HG02973 (cell line): Measurements from ENCODE around the gene EVC2.

ENCODE experiments used
- ATAC-seq: cut with Tn5 transposase; IDR thresholded peaks from one replicate; pipeline ENCODE4 v1.9.1; 2021; ENCODE audit warnings: moderate library complexity; ENCODE audit not compliant: unreplicated experiment

The EVC2 gene

DNA sequence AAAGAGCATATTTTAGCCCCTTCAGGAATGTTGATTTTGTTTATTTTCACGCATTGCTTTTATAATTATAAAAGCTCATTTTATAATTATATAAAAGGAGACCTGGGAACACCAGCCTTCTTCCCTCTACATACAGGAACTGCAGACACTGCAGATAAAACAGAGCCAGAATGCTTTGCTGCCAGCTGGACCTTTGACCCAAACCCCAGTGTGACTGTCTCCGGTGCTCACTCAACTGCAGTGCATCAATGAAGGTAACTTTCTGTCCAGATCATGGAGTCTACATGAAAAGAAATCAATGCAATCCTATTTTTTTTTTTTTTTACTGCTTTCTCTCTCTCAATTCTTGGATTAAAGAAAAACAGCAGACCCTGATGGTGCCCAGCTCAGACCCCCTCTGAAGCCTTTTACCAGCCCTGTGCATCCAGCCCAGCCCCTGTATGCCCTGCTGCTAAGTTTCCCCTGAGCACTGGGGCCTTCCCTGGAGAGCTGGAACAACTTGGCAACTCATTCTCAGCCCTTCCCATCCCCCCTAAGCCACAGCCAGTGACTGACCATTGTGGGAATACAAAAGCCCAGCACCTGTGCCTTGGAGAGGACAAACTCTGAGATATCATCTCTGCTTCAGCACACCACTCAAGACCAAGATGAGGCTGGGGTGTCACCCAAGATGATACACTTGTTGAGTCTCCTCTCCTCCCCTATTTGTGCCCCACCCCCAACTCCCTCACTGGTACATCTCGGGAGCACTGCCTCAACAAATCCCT is 182.1 kb downstream of the EVC2 start:
- ATAC-seq: no peak

- no peak for ATAC-seq
Measured at GRCh38 chr4:5524446-5525299, 183.7 kb downstream of the EVC2 start.

- no peak for ATAC-seq
Measured at GRCh38 chr4:5517372-5517771, 191.0 kb downstream of the EVC2 start.

DNA sequence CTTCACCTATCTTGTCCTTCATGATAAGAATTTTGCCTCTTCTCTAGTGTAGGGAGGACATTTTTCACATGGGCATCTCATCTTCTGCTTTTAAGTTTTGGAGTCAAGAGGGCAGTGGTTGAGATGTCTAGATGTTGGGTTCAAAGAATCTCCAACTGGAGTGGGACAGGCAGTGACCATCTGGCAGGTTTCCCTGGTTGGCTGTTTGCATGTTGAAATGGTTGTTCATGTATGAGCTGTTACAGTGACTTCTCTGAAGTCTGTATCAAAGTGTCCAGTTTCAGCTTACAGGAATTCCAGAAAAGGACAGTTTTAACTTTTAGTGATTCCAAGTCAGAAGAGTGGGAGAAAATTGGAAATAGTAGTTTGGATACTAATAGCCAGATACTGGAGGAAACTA is 192.7 kb downstream of the EVC2 start:
- ATAC-seq: no peak
